Neural cell (in vitro differentiated cells): ENCODE measurements around the gene TSPY8. TPM values are rescaled to one million over a fixed set of nuclear protein-coding genes. Genes with fewer than 3 reads are reported as not detected.
"Not testable (repeated sequence)": the region's sequence is repeated elsewhere in the genome, so short reads cannot be mapped to it uniquely, and the experiment has no call there.

ENCODE experiments used
- H2AFZ ChIP-seq: fragments of 200-600, 300-800 bp; sonication (generic), shearing (Covaris generic); 2 replicates; pipeline ENCODE4 v1.6.0; 2014; ENCODE audit warnings: low read depth, mild to moderate bottlenecking, antibody characterized with exemption, low read length, moderate library complexity
- H3F3A ChIP-seq: fragments of 200-600 bp; shearing (Covaris generic); 2 replicates; pipeline ENCODE4 v1.6.1; 2016; ENCODE audit warnings: mild to moderate bottlenecking, moderate library complexity, mixed read lengths, antibody characterized with exemption, low read length; ENCODE audit not compliant: insufficient read depth, poor library complexity, severe bottlenecking
- H3K27ac ChIP-seq: fragments of 200-600, 300-800 bp; sonication (generic), shearing (Covaris generic); 2 replicates; pipeline ENCODE4 v1.5.1; 2014; ENCODE audit warnings: mild to moderate bottlenecking, low read length, moderate library complexity
- H3K27me3 ChIP-seq: fragments of 300-800, 200-600 bp; sonication (generic), shearing (Covaris generic); 2 replicates; pipeline ENCODE4 v1.6.0; 2014; ENCODE audit warnings: mild to moderate bottlenecking, low read depth, low read length, moderate library complexity; ENCODE audit not compliant: insufficient read depth
- H3K36me3 ChIP-seq: fragments of 300-800, 200-600 bp; sonication (generic), shearing (Covaris generic); 2 replicates; pipeline ENCODE4 v1.5.1; 2014; ENCODE audit warnings: mild to moderate bottlenecking, antibody characterized with exemption, low read length, moderate library complexity; ENCODE audit not compliant: insufficient read depth
- H3K4me2 ChIP-seq: fragments of 300-800, 200-600 bp; sonication (generic), shearing (Covaris generic); 2 replicates; pipeline ENCODE4 v1.6.0; 2014; ENCODE audit warnings: mild to moderate bottlenecking, low read length
- H3K4me3 ChIP-seq: fragments of 300-800, 200-600 bp; sonication (generic), shearing (Covaris generic); 2 replicates; pipeline ENCODE4 v1.5.1; 2014; ENCODE audit warnings: mild to moderate bottlenecking, low read length, moderate library complexity
- H3K79me2 ChIP-seq: fragments of 200-600 bp; shearing (Covaris generic); replicated peaks from 2 replicates; pipeline ENCODE4 v1.6.0; 2014; ENCODE audit warnings: mild to moderate bottlenecking, low read length, moderate library complexity; ENCODE audit not compliant: insufficient read depth
- H3K9ac ChIP-seq: fragments of 300-800, 200-600 bp; sonication (generic), shearing (Covaris generic); 2 replicates; pipeline ENCODE4 v1.6.1; 2016; ENCODE audit warnings: mild to moderate bottlenecking, low read length, mixed read lengths
- H3K9me2 ChIP-seq: fragments of 200-600 bp; shearing (Covaris generic); 2 replicates; pipeline ENCODE4 v1.6.1; 2016; ENCODE audit warnings: mild to moderate bottlenecking, low read length, mixed read lengths; ENCODE audit not compliant: insufficient read depth
- H3K9me3 ChIP-seq: fragments of 200-600, 300-800 bp; sonication (generic), shearing (Covaris generic); 2 replicates; pipeline ENCODE4 v1.6.1; 2016; ENCODE audit warnings: mild to moderate bottlenecking, mixed run types, low read length, moderate library complexity, mixed read lengths
- H4K20me1 ChIP-seq: fragments of 200-600 bp; shearing (Covaris generic); 2 replicates; pipeline ENCODE4 v1.6.1; 2016; ENCODE audit warnings: mild to moderate bottlenecking, mixed run types; ENCODE audit not compliant: insufficient read depth
- EP300 ChIP-seq: fragments of 450-650 bp; conservative IDR thresholded peaks from 2 replicates; pipeline ENCODE4 v1.6.1; 2014; ENCODE audit warnings: antibody characterized with exemption, mild to moderate bottlenecking, moderate library complexity; ENCODE audit not compliant: poor library complexity, severe bottlenecking
- EZH2 ChIP-seq: fragments of 200-600, 300-800 bp; shearing (Covaris generic), sonication (generic); IDR thresholded peaks from 2 replicates; pipeline ENCODE4 v1.6.1; 2014; ENCODE audit warnings: antibody characterized with exemption, low read length, borderline replicate concordance, mild to moderate bottlenecking; ENCODE audit not compliant: insufficient read depth, poor library complexity, severe bottlenecking
- MXI1 ChIP-seq: fragments of 450-650 bp; conservative IDR thresholded peaks from 2 replicates; pipeline ENCODE4 v1.6.1; 2014; ENCODE audit warnings: antibody characterized with exemption, mild to moderate bottlenecking; ENCODE audit not compliant: poor library complexity, severe bottlenecking
- POLR2AphosphoS5 ChIP-seq: IDR thresholded peaks from 2 replicates; pipeline ENCODE4 v1.6.1; 2012
- RAD21 ChIP-seq: fragments of 450-650 bp; conservative IDR thresholded peaks from 2 replicates; pipeline ENCODE4 v1.6.1; 2014; ENCODE audit warnings: antibody characterized with exemption, mild to moderate bottlenecking, moderate library complexity
- SMC3 ChIP-seq: fragments of 450-650 bp; conservative IDR thresholded peaks from 2 replicates; pipeline ENCODE4 v1.6.1; 2014; ENCODE audit warnings: antibody characterized with exemption, mild to moderate bottlenecking, moderate library complexity; ENCODE audit not compliant: poor library complexity
- TAF1 ChIP-seq: IDR thresholded peaks from 2 replicates; pipeline ENCODE4 v1.6.1; 2012; ENCODE audit warnings: low read depth
- polyA minus RNA-seq: library from RNA; depleted of rRNA, polyadenylated mRNA; stranded (reverse); fragments of >200 nt; gene quantifications from 2 replicates; pipeline ENCODE4 v1.2.3, GENCODE V29; 2014
- polyA plus RNA-seq: library from polyadenylated mRNA; depleted of rRNA; stranded (reverse); fragments of >200 nt; gene quantifications from 2 replicates; pipeline ENCODE4 v1.2.3, GENCODE V29; 2014
- TF ChIP-seq, protein P1 (sequence below): fragments of 450-650 bp; IDR thresholded peaks from 2 replicates; pipeline ENCODE4 v1.5.1; 2014; ENCODE audit warnings: antibody characterized with exemption, mild to moderate bottlenecking, moderate library complexity; ENCODE audit not compliant: poor library complexity, severe bottlenecking
- TF ChIP-seq, protein P2 (sequence below): IDR thresholded peaks from 2 replicates; pipeline ENCODE4 v1.6.1; 2012; ENCODE audit warnings: borderline replicate concordance

The TSPY8 gene, protein sequence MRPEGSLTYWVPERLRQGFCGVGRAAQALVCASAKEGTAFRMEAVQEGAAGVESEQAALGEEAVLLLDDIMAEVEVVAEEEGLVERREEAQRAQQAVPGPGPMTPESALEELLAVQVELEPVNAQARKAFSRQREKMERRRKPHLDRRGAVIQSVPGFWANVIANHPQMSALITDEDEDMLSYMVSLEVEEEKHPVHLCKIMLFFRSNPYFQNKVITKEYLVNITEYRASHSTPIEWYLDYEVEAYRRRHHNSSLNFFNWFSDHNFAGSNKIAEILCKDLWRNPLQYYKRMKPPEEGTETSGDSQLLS
- polyA plus RNA-seq (not detected in 2 replicates), polyA minus RNA-seq (not detected in 2 replicates)

DNA sequence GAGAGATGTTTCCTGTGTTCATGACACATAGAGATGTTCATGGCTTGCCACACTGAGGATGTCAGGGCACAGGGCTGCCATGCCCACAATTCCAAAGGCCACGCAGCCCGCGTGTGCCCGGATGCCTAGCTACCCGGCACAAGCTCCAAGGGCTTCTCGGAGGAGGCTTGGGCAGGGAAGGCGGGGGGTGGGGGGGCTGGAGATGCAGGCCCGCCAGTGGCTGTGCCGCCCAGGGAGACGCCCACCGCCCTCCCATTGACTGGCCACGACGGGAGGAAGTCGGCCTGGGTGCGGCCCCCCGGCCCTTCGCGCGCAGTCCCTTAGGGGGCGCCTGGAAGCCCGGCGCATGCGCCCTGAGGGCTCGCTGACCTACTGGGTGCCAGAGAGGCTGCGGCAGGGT lies at the start of gene TSPY8:
Gene TSPY8, plus strand, starts transcription at position 301 of the 400 bp plus-strand sequence. Its CDS starts 46 bp downstream, at position 347.
- H3K9me2 ChIP-seq, H3K4me3 ChIP-seq, H3K27ac ChIP-seq: not testable (repeated sequence)

DNA sequence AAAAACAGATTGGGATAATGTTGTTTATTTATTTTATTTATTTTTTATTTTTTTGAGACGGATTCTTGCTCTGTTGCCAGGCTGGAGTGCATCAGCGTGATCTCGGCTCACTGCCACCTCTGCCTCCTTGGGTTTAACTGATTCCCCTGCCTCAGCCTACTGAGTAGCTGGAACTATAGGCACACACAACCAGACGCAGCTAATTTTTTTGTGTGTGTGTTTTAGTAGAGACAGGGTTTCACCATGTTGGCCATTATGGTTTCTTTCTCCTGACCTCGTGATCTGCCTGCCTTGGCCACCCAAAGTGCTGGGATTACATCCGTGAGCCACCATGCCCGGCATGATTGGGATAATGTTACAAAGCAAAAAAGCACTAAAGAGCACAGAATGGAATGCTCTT lies 36.6 kb upstream of the TSPY8 start:
- no peak for TF ChIP-seq POLR2AphosphoS5
- TF ChIP-seq EZH2: no peak
- no peak for TF ChIP-seq SMC3
- TF ChIP-seq MXI1: no peak
- no peak for TF ChIP-seq EP300
- TF ChIP-seq, protein P1, sequence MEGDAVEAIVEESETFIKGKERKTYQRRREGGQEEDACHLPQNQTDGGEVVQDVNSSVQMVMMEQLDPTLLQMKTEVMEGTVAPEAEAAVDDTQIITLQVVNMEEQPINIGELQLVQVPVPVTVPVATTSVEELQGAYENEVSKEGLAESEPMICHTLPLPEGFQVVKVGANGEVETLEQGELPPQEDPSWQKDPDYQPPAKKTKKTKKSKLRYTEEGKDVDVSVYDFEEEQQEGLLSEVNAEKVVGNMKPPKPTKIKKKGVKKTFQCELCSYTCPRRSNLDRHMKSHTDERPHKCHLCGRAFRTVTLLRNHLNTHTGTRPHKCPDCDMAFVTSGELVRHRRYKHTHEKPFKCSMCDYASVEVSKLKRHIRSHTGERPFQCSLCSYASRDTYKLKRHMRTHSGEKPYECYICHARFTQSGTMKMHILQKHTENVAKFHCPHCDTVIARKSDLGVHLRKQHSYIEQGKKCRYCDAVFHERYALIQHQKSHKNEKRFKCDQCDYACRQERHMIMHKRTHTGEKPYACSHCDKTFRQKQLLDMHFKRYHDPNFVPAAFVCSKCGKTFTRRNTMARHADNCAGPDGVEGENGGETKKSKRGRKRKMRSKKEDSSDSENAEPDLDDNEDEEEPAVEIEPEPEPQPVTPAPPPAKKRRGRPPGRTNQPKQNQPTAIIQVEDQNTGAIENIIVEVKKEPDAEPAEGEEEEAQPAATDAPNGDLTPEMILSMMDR: no peak
- TF ChIP-seq, protein P2, sequence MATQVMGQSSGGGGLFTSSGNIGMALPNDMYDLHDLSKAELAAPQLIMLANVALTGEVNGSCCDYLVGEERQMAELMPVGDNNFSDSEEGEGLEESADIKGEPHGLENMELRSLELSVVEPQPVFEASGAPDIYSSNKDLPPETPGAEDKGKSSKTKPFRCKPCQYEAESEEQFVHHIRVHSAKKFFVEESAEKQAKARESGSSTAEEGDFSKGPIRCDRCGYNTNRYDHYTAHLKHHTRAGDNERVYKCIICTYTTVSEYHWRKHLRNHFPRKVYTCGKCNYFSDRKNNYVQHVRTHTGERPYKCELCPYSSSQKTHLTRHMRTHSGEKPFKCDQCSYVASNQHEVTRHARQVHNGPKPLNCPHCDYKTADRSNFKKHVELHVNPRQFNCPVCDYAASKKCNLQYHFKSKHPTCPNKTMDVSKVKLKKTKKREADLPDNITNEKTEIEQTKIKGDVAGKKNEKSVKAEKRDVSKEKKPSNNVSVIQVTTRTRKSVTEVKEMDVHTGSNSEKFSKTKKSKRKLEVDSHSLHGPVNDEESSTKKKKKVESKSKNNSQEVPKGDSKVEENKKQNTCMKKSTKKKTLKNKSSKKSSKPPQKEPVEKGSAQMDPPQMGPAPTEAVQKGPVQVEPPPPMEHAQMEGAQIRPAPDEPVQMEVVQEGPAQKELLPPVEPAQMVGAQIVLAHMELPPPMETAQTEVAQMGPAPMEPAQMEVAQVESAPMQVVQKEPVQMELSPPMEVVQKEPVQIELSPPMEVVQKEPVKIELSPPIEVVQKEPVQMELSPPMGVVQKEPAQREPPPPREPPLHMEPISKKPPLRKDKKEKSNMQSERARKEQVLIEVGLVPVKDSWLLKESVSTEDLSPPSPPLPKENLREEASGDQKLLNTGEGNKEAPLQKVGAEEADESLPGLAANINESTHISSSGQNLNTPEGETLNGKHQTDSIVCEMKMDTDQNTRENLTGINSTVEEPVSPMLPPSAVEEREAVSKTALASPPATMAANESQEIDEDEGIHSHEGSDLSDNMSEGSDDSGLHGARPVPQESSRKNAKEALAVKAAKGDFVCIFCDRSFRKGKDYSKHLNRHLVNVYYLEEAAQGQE: no peak
- no peak for TF ChIP-seq RAD21
- no peak for TF ChIP-seq TAF1
- no peak overlapping the region for H3K4me2 ChIP-seq
- H3K9me3 ChIP-seq: no peaks in the 10 kb centered on the region
- H4K20me1 ChIP-seq: no peaks in the 10 kb centered on the region
- no peaks in the 10 kb centered on the region for H3K9me2 ChIP-seq
- H3K27me3 ChIP-seq: no peaks in the 10 kb centered on the region
- no peaks in the 10 kb centered on the region for H3K36me3 ChIP-seq
- H3K79me2 ChIP-seq: no peaks in the 10 kb centered on the region
- no peaks in the 10 kb centered on the region for H3F3A ChIP-seq
- H3K27ac ChIP-seq: no peak overlapping the region
- no peak overlapping the region for H3K4me3 ChIP-seq
- no peak overlapping the region for H2AFZ ChIP-seq
- H3K9ac ChIP-seq: no peak overlapping the region

More for the DNA sequence above, at the start of gene TSPY8:
- not testable (repeated sequence) for H3K79me2 ChIP-seq, H3K36me3 ChIP-seq, H3K9me3 ChIP-seq, H3K27me3 ChIP-seq, H2AFZ ChIP-seq, H3F3A ChIP-seq, H4K20me1 ChIP-seq, H3K4me2 ChIP-seq, H3K9ac ChIP-seq

DNA sequence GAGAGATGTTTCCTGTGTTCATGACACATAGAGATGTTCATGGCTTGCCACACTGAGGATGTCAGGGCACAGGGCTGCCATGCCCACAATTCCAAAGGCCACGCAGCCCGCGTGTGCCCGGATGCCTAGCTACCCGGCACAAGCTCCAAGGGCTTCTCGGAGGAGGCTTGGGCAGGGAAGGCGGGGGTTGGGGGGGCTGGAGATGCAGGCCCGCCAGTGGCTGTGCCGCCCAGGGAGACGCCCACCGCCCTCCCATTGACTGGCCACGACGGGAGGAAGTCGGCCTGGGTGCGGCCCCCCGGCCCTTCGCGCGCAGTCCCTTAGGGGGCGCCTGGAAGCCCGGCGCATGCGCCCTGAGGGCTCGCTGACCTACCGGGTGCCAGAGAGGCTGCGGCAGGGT lies 20.4 kb upstream of the TSPY8 start, which contains the start of gene TSPY4:
Gene TSPY4, plus strand, starts transcription at position 301 of the 400 bp plus-strand sequence. Its CDS starts 46 bp downstream, at position 347.
- not testable (repeated sequence) for H3K27ac ChIP-seq, H3K9me3 ChIP-seq, H4K20me1 ChIP-seq, H3K27me3 ChIP-seq, H3K79me2 ChIP-seq, H3K4me3 ChIP-seq, H3K9ac ChIP-seq, H3F3A ChIP-seq, H2AFZ ChIP-seq, H3K4me2 ChIP-seq, H3K9me2 ChIP-seq, H3K36me3 ChIP-seq

DNA sequence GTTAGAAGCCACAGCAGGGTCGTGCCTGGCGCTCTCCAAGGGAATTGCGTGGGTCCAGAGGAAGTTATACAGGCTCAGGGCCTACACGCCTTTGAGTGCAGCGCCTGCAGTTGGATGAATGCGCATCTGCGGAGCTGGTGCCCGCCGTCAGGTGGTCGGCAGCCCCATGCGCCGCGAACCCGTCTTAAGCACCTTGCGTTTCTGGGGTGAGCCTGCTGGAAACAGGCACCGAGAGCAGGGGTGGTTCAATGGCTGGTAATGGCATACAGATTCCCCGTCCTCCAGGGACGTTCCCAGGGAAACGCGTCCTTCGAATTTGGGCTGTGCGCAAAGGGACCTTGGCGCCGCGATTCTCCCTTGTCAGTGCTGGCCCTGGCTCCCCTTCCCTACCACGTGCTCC lies 38.9 kb downstream of the TSPY8 start:
- H3K79me2 ChIP-seq, H3F3A ChIP-seq, H3K9me3 ChIP-seq, H3K36me3 ChIP-seq, H4K20me1 ChIP-seq, H3K9me2 ChIP-seq, H2AFZ ChIP-seq, H3K27ac ChIP-seq, H3K4me3 ChIP-seq, H3K9ac ChIP-seq, H3K4me2 ChIP-seq, H3K27me3 ChIP-seq: not testable (repeated sequence)

DNA sequence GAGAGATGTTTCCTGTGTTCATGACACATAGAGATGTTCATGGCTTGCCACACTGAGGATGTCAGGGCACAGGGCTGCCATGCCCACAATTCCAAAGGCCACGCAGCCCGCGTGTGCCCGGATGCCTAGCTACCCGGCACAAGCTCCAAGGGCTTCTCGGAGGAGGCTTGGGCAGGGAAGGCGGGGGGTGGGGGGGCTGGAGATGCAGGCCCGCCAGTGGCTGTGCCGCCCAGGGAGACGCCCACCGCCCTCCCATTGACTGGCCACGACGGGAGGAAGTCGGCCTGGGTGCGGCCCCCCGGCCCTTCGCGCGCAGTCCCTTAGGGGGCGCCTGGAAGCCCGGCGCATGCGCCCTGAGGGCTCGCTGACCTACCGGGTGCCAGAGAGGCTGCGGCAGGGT lies 40.5 kb downstream of the TSPY8 start, which contains the start of gene TSPY3:
Gene TSPY3, plus strand, starts transcription at position 301 of the 400 bp plus-strand sequence. Its CDS starts 46 bp downstream, at position 347.
- not testable (repeated sequence) for H3K9me3 ChIP-seq

More for the DNA sequence above, 40.5 kb downstream of the TSPY8 start, which contains the start of gene TSPY3:
- not testable (repeated sequence) for H3K9ac ChIP-seq, H3K27ac ChIP-seq, H3K27me3 ChIP-seq, H3F3A ChIP-seq, H3K4me2 ChIP-seq, H3K9me2 ChIP-seq, H3K36me3 ChIP-seq, H3K79me2 ChIP-seq, H3K4me3 ChIP-seq, H2AFZ ChIP-seq, H4K20me1 ChIP-seq
